Right lobe of liver (tissue), 4 donors: ENCODE measurements around the gene NCAPD3.

Experiments
- CTCF ChIP-seq, 4 donors: fragments of 200-600 bp in 3 of 4; fragments of 450-650 bp in 1 of 4; IDR thresholded peaks; one replicate each; pipeline versions ENCODE4 v1.5.1 to v1.8.0; 2016 to 2022; ENCODE audit warnings: antibody characterized with exemption in 4 of 4, mild to moderate bottlenecking in 2 of 4
- POLR2A ChIP-seq: fragments of 450-650 bp; IDR thresholded peaks from one replicate; pipeline ENCODE4 v1.6.1; 2017; ENCODE audit warnings: antibody characterized with exemption, mild to moderate bottlenecking
- donor health status: DM: no; HTN: no; CAD: no.
- donor health status: DM: no; HTN: no; CAD: no.
- donor health status: DM: no; HTN: yes; CAD: no.

- no peak for TF ChIP-seq CTCF (IDR thresholded peaks at IDR 0.05)
- no peak for TF ChIP-seq POLR2A
Measured at GRCh38 chr11:134238956-134239355, 15.2 kb upstream of the NCAPD3 start.
